Activated CD4-positive, alpha-beta T cell treated with anti-CD3 and anti-CD28 coated beads for 4 hours (primary cell): ENCODE data around the gene FSCN2.
"Not testable (repeated sequence)": the region's sequence is repeated elsewhere in the genome, so short reads cannot be mapped to it uniquely, and the experiment has no call there.

Source experiments
- DNase-seq, 2 donors: peaks; one replicate each; pipeline ENCODE4 v3.0.0-alpha.2; 2020

Gene FSCN2

DNA sequence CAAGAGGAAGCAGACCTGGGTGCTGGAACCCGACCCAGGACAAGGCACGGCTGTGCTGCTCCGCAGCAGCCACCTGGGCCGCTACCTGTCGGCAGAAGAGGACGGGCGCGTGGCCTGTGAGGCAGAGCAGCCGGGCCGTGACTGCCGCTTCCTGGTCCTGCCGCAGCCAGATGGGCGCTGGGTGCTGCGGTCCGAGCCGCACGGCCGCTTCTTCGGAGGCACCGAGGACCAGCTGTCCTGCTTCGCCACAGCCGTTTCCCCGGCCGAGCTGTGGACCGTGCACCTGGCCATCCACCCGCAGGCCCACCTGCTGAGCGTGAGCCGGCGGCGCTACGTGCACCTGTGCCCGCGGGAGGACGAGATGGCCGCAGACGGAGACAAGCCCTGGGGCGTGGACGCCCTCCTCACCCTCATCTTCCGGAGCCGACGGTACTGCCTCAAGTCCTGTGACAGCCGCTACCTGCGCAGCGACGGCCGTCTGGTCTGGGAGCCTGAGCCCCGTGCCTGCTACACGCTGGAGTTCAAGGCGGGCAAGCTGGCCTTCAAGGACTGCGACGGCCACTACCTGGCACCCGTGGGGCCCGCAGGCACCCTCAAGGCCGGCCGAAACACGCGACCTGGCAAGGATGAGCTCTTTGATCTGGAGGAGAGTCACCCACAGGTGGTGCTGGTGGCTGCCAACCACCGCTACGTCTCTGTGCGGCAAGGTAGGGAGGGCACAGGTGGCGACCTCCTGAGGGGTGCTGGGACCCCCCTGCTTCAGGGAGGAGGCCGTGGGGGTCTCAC, 667 bp downstream of the FSCN2 start:
- DNase-seq = no peak

DNA sequence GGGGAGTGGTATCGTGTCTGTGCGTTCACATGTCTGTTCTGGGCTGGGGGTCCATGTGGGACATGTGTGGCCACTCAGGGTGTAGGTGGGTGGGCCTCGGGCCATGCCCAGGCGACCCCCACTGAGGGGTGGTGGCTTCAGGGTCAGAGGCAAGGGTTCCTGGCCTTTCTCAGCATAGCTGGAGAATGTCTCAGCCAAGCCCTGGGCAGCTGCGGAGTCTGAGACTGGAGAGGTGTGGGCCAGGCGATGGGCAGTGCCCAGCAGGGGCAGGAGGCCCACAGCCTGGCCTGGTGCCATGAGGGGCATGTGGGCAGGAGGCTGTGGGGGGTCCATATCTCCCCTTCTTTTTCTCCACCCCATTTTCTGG, 1.2 kb downstream of the FSCN2 start:
- no peak for DNase-seq

DNA sequence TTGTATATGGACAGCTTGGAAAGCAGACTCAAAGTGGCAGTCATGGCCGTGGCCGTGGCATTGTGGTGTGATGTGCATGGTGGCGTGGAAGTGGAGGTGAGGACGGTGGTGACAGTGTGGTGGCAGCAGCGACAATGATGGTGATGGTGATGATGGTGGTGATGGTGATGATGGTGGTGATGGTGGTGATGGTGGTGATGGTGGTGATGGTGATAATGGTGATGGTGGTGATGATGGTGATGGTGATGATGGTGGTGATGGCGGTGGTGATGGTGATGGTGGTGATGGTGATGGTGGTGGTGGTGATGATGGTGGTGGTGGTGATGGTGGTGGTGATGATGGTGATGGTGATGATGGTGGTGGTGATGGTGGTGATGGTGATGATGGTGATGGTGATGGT, 2.8 kb downstream of the FSCN2 start:
- DNase-seq = not testable (repeated sequence)

DNA sequence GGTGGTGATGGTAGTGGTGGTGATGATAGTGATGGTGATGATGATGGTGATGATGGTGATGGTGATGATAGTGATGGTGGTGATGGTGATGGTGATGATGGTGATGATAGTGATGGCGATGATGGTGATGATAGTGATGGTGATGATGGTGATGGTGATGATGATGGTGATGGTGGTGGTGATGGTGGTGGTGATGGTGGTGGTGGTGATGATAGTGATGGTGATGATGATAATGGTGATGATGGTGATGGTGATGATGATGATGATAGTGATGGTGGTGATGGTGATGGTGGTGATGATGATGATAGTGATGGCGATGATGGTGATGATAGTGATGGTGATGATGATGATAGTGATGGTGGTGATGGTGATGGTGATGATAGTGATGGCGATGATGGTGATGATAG, 3.8 kb downstream of the FSCN2 start:
- not testable (repeated sequence) for DNase-seq

DNA sequence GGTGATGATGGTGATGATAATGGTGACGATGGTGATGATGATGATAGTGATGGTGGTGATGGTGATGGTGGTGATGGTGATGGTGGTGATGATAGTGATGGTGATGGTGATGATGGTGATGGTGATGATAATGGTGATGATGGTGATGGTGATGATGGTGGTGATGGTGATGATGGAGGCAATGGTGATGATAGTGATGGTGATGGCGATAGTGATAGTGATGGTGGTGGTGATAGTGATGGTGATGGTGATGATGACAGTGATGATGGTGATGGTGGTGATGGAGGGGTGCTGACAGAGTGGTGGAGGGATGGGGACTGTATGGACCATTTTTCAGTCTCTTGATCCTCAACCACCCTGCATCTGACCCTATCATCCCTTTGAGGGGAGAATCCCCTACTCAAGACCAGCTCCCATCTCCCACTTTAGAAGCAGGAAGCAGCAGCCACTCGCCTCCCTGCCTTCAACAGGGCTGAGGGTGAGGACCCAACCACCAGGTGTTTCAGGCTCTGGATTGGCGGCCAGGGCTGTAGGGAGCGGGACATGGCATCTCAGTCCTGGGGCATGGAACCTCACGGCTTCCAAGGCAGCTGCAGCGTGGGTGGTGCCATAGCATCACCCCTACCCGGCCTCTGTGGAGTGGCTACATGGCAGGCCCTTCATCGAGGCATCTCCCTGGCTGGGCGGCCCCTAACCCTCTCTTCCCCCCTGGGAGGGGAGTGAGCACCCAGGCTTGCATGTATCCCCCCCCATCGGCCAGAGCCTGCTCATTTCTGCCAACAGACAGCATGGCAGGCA, 4.5 kb downstream of the FSCN2 start:
- no peak for DNase-seq

DNA sequence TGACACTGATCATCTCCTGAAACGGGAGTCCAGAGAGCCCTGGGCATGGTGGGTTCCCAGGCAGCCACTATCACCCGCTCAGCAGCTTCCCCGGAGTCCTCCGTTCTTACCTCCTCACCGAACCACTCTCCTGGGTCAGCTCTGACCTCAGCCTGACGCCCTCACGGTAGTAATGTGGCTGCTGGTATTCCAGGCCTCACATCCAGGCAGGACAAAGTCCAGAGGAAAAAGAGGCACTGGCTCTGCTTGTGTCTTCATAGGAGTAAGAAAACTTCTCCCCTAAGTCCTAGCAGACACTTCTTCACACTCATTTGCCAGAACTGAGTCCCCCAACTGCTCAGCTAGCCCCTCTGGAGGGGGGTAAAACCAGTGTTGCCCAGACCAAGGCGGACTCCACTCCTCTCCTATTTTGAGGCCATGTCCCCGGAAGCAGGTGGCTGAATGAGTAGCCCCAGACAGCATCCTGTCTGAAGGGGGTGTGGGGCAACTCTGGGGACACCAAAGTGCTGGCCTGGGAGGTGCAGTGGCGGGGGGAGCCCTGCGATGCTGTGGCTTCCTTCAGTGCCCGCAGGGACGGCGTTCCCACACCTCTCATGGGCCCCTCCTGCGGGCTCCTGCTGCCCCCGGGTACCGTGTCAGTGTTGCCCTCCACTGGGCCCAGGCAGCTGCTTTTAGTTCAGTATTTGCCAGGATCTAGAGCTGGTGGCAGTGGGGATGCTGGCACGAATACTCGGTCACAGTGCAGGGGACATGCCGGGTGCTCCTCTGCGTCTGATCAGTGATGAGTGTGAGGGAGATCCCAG, 5.4 kb downstream of the FSCN2 start:
- no peak for DNase-seq

DNA sequence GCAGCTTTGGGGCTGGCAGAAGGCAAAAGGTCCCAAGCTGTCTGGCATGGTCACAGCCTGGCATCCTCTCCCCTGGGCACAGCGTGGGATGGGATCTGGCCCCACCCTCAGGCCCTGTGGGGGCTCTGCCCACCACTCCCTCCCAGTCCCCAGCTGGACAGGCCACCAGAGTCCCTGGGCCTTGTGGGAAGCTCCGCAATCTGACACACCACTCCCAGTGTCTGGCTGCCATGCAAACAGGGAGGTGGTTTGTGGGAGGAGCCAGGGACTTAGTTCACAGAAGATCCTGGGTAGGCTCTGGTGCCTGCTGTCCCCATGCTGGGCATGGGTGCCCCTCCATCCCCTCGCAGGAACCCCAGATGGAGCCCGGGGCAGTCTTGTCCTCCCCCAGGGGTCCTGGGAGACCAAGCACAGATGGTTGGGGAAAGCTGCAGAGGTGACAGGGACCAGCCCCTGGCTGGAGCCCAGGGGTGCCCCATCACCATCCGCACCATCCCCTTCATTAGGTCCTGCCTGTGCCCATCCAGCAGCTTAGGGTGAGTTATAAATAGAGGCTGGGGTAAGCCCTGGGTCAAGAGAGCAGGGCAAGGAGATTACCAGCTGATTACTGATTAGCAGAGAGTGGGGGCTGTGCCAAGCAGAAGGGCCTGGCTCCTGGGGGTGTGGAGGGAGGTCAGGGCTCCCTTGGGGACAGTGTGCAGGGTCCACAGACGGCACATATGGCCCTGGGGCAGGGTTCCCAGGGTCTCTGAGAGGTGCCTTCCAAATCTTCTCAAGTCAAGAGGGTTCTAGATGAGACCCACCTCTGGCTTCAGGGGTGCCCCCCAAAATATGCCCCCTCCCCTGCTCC, 6.2 kb downstream of the FSCN2 start:
- DNase-seq = no peak

DNA sequence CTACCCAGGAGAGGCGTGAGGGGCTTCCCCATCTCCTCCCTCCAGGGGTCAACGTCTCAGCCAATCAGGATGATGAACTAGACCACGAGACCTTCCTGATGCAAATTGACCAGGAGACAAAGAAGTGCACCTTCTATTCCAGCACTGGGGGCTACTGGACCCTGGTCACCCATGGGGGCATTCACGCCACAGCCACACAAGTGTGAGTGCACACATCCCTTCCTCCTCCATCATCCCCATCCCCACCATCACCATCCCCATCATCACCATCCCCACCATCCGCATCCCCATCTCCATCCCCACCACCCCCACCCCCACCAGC, 6.8 kb downstream of the FSCN2 start:
- DNase-seq = no peak

DNA sequence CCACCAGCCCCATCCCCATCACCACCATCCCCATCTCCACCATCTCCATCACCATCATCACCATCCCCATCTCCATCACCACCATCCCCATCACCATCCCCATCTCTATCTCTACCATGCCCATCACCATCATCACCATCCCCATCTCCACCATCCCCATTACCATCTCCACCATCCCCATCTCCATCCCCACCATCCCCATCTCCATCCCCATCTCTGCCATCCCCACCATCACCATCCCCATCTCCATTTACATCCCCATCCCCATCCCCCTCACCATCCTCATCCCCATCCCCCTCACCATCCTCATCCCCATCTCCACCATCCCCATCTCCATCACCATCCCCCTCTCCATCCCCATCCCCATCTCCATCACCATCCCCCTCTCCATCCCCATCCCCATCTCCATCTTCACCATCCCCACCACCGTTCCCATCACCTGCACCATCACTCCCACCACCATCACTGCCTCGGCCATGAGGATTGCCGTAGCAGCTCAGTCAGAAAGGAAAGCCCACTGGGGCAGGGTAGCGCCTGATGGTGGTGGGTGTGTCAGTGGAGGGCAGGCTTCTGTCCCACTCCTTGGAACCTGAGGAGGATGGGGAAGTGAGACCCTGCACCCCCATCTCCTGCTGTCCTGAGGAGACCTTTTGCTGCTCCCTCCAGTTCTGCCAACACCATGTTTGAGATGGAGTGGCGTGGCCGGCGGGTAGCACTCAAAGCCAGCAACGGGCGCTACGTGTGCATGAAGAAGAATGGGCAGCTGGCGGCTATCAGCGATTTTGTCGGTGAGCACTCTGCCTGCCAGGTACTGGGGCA, 7.5 kb downstream of the FSCN2 start:
- DNase-seq = no peak

DNA sequence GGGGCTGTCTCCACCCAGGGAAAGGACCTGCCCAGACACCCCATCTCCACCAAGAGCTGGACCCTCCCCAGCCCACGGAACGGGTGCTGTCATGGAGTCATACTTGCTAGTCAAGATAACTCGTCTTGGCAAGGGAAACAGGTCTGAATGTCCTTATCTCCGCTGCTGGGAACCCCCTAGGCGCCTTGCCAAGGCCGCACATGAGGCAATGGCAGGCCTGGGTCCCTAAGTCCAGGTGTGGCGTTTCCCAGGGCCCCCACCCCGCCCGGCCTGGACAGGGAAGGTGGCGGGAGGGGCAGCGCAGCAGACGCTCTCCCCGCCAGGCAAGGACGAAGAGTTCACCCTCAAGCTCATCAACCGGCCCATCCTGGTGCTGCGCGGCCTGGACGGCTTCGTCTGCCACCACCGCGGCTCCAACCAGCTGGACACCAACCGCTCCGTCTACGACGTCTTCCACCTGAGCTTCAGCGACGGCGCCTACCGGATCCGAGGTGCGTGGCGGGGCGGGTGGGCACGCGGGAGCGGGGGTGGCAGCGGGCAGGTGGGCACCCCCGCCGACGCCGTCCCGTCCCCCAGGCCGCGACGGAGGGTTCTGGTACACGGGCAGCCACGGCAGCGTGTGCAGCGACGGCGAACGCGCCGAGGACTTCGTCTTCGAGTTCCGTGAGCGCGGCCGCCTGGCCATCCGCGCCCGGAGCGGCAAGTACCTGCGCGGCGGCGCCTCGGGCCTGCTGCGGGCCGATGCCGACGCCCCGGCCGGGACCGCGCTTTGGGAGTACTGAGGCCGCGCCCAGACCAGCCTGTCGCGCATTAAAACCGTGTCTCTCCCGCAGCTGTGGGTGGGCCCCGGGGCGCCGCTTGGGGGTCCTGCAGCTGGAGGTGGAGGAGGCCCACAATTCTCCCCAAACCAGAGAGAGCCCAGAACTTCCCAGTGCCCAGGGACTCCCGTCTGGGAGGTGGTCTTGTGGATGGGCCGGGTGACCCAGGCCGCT, 8.4 kb downstream of the FSCN2 start:
- no peak for DNase-seq

DNA sequence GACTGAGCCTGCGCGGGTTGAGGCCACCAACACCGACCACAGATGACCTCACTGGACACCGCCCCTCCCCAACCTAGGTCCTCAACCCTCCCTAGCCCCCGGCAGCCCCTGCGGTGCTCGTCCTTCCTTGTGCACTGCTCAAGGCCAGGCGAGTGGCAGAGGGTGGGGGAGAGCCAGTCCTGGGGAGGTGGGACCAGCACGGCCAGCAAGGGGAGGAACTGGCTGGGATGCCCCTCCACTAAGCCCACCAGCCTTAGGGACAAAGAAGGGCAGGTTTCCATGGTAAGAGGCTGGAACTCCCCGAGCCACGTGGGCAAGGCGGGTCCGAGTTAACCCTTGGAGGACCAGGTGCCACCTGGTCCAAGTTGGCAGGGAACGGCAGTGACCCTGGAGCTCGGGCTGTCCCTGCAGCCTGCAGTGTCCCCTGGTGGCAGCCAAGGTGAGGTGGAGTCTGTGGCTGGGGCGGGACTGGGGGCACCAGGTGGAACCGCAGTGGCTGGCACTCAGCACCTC, 9.2 kb downstream of the FSCN2 start:
- peak; percentile 24 to 31 for DNase-seq

DNA sequence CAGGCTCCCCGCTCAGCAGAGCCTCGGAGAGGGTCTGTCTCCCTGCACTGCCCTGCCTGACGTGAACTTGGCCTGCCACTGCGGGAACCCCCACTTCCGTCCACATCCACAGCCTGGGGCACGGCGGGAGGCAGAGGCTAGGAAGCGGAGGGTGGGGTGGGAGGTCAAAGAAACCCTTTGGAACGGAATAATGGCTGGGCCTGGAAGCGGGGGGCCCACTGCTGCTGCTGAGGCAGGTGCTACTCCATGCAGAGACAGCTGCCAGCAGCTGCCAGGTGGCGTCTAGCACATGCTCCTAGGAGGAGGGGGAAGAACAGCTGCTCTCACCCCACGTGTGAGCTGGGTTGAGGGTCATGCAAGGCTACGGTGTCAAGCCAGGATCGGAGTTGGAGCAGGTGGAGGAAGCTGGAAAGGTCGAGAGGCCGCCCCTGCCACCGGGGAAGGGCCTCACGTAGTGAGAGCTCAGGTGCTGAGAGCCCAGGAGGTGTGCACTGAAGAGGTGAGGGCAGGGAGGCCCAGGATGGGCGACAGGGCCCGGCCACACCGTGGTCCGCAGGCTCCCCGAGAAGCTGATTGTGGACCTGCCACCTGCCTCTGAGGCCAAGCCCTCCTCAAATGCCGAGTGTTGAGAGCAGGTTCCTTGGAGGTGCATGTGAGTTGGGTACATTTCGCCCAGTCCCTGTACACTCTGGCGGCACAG, 9.8 kb downstream of the FSCN2 start:
- no peak for DNase-seq

DNA sequence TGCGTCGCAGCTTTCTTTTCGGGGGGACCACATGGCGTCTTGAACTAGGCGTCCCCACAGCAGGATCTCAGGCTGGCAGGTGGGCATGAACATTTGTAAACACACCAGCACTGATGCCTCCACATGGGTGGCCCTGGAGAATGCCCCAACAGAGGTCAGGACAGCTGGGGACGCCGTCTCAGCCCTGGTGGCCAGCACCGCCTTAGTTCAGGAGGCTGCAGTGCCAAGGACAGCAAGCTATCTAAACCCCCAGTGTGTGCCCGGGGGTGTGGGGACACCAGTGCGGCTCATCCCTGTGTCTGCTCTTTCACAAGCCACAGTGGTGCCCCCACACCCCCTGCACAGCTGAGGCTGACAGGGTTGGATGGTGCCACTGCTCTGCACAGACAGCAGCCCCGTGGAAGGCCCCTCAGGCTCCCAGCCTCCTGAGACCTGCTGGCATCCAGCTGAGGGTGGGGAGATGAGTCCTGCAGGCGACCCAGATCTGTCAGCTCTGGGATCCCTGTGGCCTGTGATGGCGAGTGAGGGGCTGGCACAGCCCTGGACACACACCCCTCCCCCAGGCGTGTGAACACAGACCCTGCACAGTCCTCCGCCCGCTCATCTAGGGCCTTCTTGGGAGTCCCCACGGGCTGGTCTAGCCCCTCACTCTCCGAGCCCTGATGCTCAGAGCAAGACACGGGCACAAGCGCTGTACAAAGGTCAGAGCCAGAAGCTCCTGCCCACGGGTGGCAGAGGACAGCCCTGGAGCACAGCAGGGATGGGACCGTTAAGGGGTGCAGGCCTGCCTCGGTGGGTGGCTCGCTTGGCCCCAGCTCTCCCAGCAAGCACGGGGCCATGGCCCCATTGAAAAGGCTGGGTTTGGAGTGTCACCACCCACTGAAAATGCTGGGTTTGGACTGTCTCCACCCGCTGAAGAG, 10.7 kb downstream of the FSCN2 start:
- DNase-seq = no peak

DNA sequence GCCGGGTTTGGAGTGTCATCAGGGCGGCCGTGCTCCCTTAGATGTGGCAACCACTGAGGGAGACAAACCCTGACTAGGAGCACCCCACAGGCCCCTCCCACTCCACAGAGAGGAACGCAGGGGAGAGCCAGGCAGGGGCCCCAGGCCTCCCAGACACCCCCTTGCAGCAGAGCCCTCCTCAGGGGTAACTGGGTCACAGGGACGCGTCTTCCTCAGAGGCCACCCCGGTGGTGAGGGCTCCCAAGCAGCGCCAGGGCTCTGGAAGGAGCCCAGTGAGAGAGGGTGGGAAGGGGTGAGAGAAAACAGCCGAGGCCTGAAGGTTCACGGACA, 11.4 kb downstream of the FSCN2 start:
- no peak for DNase-seq

DNA sequence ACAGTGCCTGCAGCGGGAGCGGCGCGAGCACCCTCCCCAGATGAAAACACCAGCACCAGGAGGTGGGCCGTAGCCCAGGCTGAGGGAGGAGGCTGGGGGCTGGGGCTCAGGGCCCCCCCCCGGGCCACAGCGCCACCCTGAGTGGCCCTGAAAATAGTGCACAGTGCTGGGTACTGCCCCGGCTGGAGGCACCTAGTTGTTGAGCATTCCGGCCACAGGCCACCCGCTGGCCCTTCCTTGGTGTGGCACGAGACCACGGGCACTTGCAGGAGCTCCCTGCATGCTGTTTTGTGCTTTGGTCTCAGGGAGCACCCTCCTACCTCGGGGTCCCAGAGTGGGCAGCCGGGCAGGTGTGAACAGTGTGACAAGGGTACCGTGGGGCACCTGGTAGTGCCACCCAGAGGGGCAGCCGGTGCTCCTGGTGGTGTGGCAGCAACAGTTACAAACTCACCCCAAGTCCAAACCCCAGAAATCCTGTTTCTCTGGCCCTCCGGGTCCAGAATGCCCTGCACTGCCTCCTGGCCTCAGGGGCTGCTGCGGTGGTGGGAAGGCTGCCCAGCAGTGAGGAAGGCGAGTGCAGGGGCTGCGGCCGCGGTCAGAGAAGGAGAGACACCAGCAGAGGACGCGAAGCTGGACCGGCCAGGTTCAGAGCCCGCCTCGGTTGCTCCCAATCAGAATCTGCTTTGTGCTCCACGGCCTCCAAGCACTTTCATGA, 11.9 kb downstream of the FSCN2 start:
- no peak for DNase-seq

DNA sequence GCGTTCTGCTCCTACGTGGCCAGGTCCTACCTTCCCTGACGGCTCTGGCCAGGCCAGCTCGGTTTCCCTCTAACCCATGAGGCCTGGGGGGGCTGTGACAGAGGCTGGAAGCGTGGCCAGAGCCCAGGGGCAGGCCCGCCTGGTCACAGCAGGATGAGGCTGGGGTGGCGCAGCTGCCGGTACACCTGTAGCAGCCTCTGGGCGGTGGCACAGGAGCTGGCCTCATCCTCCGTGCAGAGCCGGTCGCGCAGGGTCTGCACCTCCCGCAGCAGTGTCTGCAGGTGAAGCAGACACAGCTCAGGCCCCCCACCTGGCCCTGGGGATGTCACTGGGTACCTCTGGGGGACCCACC, 12.5 kb downstream of the FSCN2 start:
- no peak for DNase-seq

DNA sequence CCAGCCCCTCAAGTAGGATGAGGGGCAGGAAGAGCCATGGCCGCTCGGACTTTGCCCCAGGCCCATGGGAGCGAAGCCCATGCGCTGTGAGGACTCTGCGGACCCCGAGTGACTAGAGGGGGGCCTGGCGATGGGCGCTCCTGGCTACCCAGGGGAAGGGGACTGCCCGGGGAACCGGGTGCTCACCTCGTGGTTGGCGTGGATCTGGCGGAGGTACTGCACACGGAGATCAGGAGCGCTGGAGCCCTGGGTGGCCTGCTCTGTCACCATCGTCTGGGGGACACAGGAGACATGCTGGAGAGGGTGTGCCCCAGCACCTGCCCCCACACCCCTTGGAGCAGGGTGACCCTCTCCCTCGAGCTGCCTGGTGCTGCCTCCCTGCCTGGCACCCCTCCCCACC, 12.9 kb downstream of the FSCN2 start:
- no peak for DNase-seq
